Measurements from ENCODE around the gene GARIN3. TPM values are rescaled to one million over a fixed set of nuclear protein-coding genes. Genes with fewer than 3 reads are reported as not detected.

GARIN3 gene
- total RNA-seq, 1 experiment from 2014 or later, result not detected

DNA sequence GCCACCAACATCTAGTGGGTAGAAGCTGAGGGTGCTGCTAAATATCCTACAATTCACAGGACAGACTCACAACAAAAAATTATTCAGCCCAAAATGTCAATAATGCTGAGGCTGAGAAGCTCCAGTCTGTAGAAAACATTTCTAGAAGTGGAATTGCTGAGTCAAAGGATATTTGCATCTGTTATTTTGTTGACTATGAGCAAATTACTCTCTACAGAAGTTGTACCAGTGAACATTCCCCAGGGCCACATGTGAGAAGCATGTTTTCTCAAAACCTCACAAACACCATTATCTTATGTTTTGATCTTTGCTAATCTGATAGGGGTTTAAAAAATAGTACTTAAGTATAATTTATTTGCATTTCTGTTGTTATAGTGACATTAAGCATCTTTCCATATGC lies 30.0 kb upstream of the GARIN3 start:
- Histone ChIP-seq H2BK12ac (ENCODE audit: insufficient read length, low read depth, low read length) (no peak overlapping the region), H3K4me2 (ENCODE audit: insufficient read depth, insufficient read length, low read length) (no peak overlapping the region), H2BK120ac (ENCODE audit: low read depth, low read length, poor library complexity, severe bottlenecking) (no peak overlapping the region), H2BK5ac (ENCODE audit: insufficient read length, low read length) (no peak overlapping the region), H3K4me1 (ENCODE audit: insufficient read depth, low read length) (no peaks in the 10 kb centered on the region), H3K4ac (ENCODE audit: low read depth, low read length) (no peak overlapping the region), H3K27me3 (ENCODE audit: insufficient read depth, low read length) (no peaks in the 10 kb centered on the region; the same call in 1 of the 2 replicates), H3K79me2 (ENCODE audit: insufficient read depth, low read length) (no peaks in the 10 kb centered on the region), H2BK15ac (ENCODE audit: low read depth, low read length) (no peak overlapping the region), H2AK5ac (ENCODE audit: insufficient read length, low read length) (no peak overlapping the region), H3K9me3 (ENCODE audit: control insufficient read depth, low read depth, low read length) (no peaks in the 10 kb centered on the region), H2BK20ac (ENCODE audit: low read depth, low read length, poor library complexity, severe bottlenecking) (no peak overlapping the region), H3K14ac (ENCODE audit: insufficient read depth, low read length) (no peak overlapping the region), H4K8ac (replicated peaks; ENCODE audit: insufficient read length, low read depth, low read length) (no peak overlapping the region), H2AFZ (ENCODE audit: low read length) (no peak overlapping the region), H3K23me2 (ENCODE audit: insufficient read length, low read depth, low read length, poor library complexity, severe bottlenecking) (no peaks in the 10 kb centered on the region), H3K56ac (ENCODE audit: insufficient read length, low read depth, low read length) (no peak overlapping the region), H4K91ac (ENCODE audit: insufficient read length, low read depth, low read length) (no peak overlapping the region), H4K20me1 (ENCODE audit: control insufficient read depth, insufficient read depth, insufficient read length) (no peaks in the 10 kb centered on the region), H3K27ac (ENCODE audit: insufficient read length, low read depth, low read length) (no peak overlapping the region), H3T11ph (ENCODE audit: low read length) (no peak overlapping the region), H3K23ac (ENCODE audit: insufficient read length, low read depth, low read length) (no peak overlapping the region), H4K5ac (ENCODE audit: insufficient read length, low read depth, low read length) (no peak overlapping the region), H3K9ac (ENCODE audit: extremely low read depth, insufficient read length, low read length) (no peak overlapping the region), H3K79me1 (ENCODE audit: insufficient read depth, low read depth, low read length, poor library complexity, severe bottlenecking) (no peaks in the 10 kb centered on the region), H3K18ac (ENCODE audit: insufficient read length, low read depth, low read length) (no peak overlapping the region)
- Mint-ChIP-seq H3K4me1 (no peaks in the 10 kb centered on the region), H3K9me3 (no peaks in the 10 kb centered on the region), H3K27ac (no peak overlapping the region), H3K4me3 (no peak overlapping the region), H3K27me3 (ENCODE audit: low read depth) (peaks cover 56% of the 10 kb centered on the region), H3K36me3 (ENCODE audit: insufficient read depth in 1 of 3, low read depth in 3 of 3) (no peaks in the 10 kb centered on the region)
- TF ChIP-seq, protein P1, sequence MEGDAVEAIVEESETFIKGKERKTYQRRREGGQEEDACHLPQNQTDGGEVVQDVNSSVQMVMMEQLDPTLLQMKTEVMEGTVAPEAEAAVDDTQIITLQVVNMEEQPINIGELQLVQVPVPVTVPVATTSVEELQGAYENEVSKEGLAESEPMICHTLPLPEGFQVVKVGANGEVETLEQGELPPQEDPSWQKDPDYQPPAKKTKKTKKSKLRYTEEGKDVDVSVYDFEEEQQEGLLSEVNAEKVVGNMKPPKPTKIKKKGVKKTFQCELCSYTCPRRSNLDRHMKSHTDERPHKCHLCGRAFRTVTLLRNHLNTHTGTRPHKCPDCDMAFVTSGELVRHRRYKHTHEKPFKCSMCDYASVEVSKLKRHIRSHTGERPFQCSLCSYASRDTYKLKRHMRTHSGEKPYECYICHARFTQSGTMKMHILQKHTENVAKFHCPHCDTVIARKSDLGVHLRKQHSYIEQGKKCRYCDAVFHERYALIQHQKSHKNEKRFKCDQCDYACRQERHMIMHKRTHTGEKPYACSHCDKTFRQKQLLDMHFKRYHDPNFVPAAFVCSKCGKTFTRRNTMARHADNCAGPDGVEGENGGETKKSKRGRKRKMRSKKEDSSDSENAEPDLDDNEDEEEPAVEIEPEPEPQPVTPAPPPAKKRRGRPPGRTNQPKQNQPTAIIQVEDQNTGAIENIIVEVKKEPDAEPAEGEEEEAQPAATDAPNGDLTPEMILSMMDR (conservative IDR thresholded peaks at IDR 0.05), result no peak
- DNase-seq, result no peak

Data from H9 (cell line).